Activated naive CD8-positive, alpha-beta T cell treated with anti-CD3 and anti-CD28 coated beads for 36 hours (primary cell): ENCODE data around the gene CAMKMT. TPM values are rescaled to one million over a fixed set of nuclear protein-coding genes. Genes with fewer than 3 reads are reported as not detected.
A peak's percentile ranks its signal among the peaks of the same experiment; 100 is the strongest.

ENCODE experiments used
- DNase-seq: peaks from one replicate; pipeline ENCODE4 v3.0.0; 2021
- H3K27ac Mint-ChIP-seq: one replicate; pipeline ENCODE4 v1.8.0; 2022; ENCODE audit warnings: mild to moderate bottlenecking, moderate library complexity, mixed read lengths
- H3K27me3 Mint-ChIP-seq: one replicate; pipeline ENCODE4 v1.8.0; 2022; ENCODE audit warnings: mild to moderate bottlenecking, mixed read lengths
- H3K36me3 Mint-ChIP-seq: one replicate; pipeline ENCODE4 v1.8.0; 2021; ENCODE audit warnings: mild to moderate bottlenecking, mixed read lengths
- H3K4me1 Mint-ChIP-seq: one replicate; pipeline ENCODE4 v1.8.0; 2021; ENCODE audit warnings: mixed read lengths
- H3K4me3 Mint-ChIP-seq: one replicate; pipeline ENCODE4 v1.8.0; 2022; ENCODE audit warnings: mild to moderate bottlenecking, moderate library complexity, mixed read lengths
- H3K9me3 Mint-ChIP-seq: one replicate; pipeline ENCODE4 v1.8.0; 2022; ENCODE audit warnings: mixed read lengths
- total RNA-seq, 2 experiments: library from RNA; stranded (reverse); gene quantifications; one replicate each; pipeline ENCODE4 v1.2.3, GENCODE V29; 2021

The CAMKMT gene
- total RNA-seq, 2 experiments from 2014 or later = 10.0 to 11.8 TPM

- no peak overlapping the region for H3K27ac Mint-ChIP-seq
- peaks cover 9% of the 10 kb centered on the region for H3K4me1 Mint-ChIP-seq
- no peaks in the 10 kb centered on the region for H3K9me3 Mint-ChIP-seq
- H3K4me3 Mint-ChIP-seq = no peak overlapping the region
- DNase-seq = no peak
- H3K27me3 Mint-ChIP-seq = peaks cover 3% of the 10 kb centered on the region
- peaks cover 10% of the 10 kb centered on the region for H3K36me3 Mint-ChIP-seq
Observed at GRCh38 chr2:44774826-44775492, 413.2 kb downstream of the CAMKMT start.

- Mint-ChIP-seq H3K27ac (no peak overlapping the region), H3K36me3 (peaks cover 14% of the 10 kb centered on the region), H3K4me1 (peaks cover 9% of the 10 kb centered on the region), H3K27me3 (peaks cover 3% of the 10 kb centered on the region), H3K9me3 (no peaks in the 10 kb centered on the region), H3K4me3 (no peak overlapping the region)
- no peak for DNase-seq
Observed at GRCh38 chr2:44777036-44777435, 415.3 kb downstream of the CAMKMT start.

GRCh38 chr2:44777537-44777936, 415.8 kb downstream of the CAMKMT start:
- H3K9me3 Mint-ChIP-seq = no peaks in the 10 kb centered on the region
- peaks cover 9% of the 10 kb centered on the region for H3K4me1 Mint-ChIP-seq
- H3K4me3 Mint-ChIP-seq = no peak overlapping the region
- no peak overlapping the region for H3K27ac Mint-ChIP-seq
- peaks cover 3% of the 10 kb centered on the region for H3K27me3 Mint-ChIP-seq
- H3K36me3 Mint-ChIP-seq = peaks cover 10% of the 10 kb centered on the region
- DNase-seq = peak; percentile 13

GRCh38 chr2:44778221-44778654, 416.5 kb downstream of the CAMKMT start:
- Mint-ChIP-seq H3K27ac (no peak overlapping the region), H3K4me3 (no peak overlapping the region), H3K9me3 (no peaks in the 10 kb centered on the region), H3K36me3 (peaks cover 10% of the 10 kb centered on the region), H3K27me3 (peaks cover 3% of the 10 kb centered on the region), H3K4me1 (peaks cover 9% of the 10 kb centered on the region)
- DNase-seq = no peak

GRCh38 chr2:44778671-44779476, 417.1 kb downstream of the CAMKMT start:
- H3K4me3 Mint-ChIP-seq = no peak overlapping the region
- H3K27me3 Mint-ChIP-seq = peaks cover 3% of the 10 kb centered on the region
- H3K36me3 Mint-ChIP-seq = peaks cover 10% of the 10 kb centered on the region
- no peaks in the 10 kb centered on the region for H3K9me3 Mint-ChIP-seq
- H3K27ac Mint-ChIP-seq = no peak overlapping the region
- no peak for DNase-seq
- H3K4me1 Mint-ChIP-seq = peaks cover 9% of the 10 kb centered on the region

- Mint-ChIP-seq H3K4me1 (peaks cover 9% of the 10 kb centered on the region), H3K27me3 (peaks cover 3% of the 10 kb centered on the region), H3K27ac (no peak overlapping the region), H3K9me3 (no peaks in the 10 kb centered on the region), H3K4me3 (no peak overlapping the region), H3K36me3 (peaks cover 10% of the 10 kb centered on the region)
- DNase-seq = no peak
Observed at GRCh38 chr2:44779793-44780192, 418.0 kb downstream of the CAMKMT start.

- peaks cover 3% of the 10 kb centered on the region for H3K27me3 Mint-ChIP-seq
- DNase-seq = no peak
- peaks cover 10% of the 10 kb centered on the region for H3K36me3 Mint-ChIP-seq
- no peak overlapping the region for H3K4me3 Mint-ChIP-seq
- H3K9me3 Mint-ChIP-seq = no peaks in the 10 kb centered on the region
- peaks cover 9% of the 10 kb centered on the region for H3K4me1 Mint-ChIP-seq
- no peak overlapping the region for H3K27ac Mint-ChIP-seq
Observed at GRCh38 chr2:44780406-44780805, 418.7 kb downstream of the CAMKMT start.

- H3K27ac Mint-ChIP-seq = no peak overlapping the region
- H3K36me3 Mint-ChIP-seq = peaks cover 2% of the 10 kb centered on the region
- no peak overlapping the region for H3K4me3 Mint-ChIP-seq
- H3K27me3 Mint-ChIP-seq = peaks cover 7% of the 10 kb centered on the region
- H3K9me3 Mint-ChIP-seq = no peaks in the 10 kb centered on the region
- no peak for DNase-seq
- no peaks in the 10 kb centered on the region for H3K4me1 Mint-ChIP-seq
Observed at GRCh38 chr2:44785433-44785832, 423.7 kb downstream of the CAMKMT start.

- H3K4me1 Mint-ChIP-seq = no peaks in the 10 kb centered on the region
Observed at GRCh38 chr2:44786045-44786816, 424.5 kb downstream of the CAMKMT start.

GRCh38 chr2:44786817-44787214, 425.1 kb downstream of the CAMKMT start:
- H3K9me3 Mint-ChIP-seq = no peaks in the 10 kb centered on the region
- DNase-seq = no peak
- peaks cover 12% of the 10 kb centered on the region for H3K27me3 Mint-ChIP-seq
- H3K27ac Mint-ChIP-seq = no peak overlapping the region
- H3K4me1 Mint-ChIP-seq = no peaks in the 10 kb centered on the region
- no peak overlapping the region for H3K4me3 Mint-ChIP-seq
- H3K36me3 Mint-ChIP-seq = no peaks in the 10 kb centered on the region

More at GRCh38 chr2:44786045-44786816, 424.5 kb downstream of the CAMKMT start:
- H3K27ac Mint-ChIP-seq = no peak overlapping the region
- no peak overlapping the region for H3K4me3 Mint-ChIP-seq
- H3K9me3 Mint-ChIP-seq = no peaks in the 10 kb centered on the region
- no peaks in the 10 kb centered on the region for H3K36me3 Mint-ChIP-seq
- H3K27me3 Mint-ChIP-seq = peaks cover 7% of the 10 kb centered on the region
- DNase-seq = no peak

- DNase-seq = no peak
- Mint-ChIP-seq H3K9me3 (no peaks in the 10 kb centered on the region), H3K36me3 (no peaks in the 10 kb centered on the region), H3K27me3 (peaks cover 12% of the 10 kb centered on the region), H3K27ac (no peak overlapping the region), H3K4me3 (no peak overlapping the region), H3K4me1 (no peaks in the 10 kb centered on the region)
Observed at GRCh38 chr2:44787663-44788062, 425.9 kb downstream of the CAMKMT start.

- Mint-ChIP-seq H3K9me3 (peaks cover 3% of the 10 kb centered on the region), H3K4me3 (no peak overlapping the region), H3K36me3 (no peaks in the 10 kb centered on the region), H3K4me1 (no peaks in the 10 kb centered on the region), H3K27me3 (peaks cover 16% of the 10 kb centered on the region), H3K27ac (no peak overlapping the region)
- DNase-seq = no peak
Observed at GRCh38 chr2:44789446-44789845, 427.7 kb downstream of the CAMKMT start.

- Mint-ChIP-seq H3K27me3 (peaks cover 19% of the 10 kb centered on the region), H3K36me3 (no peaks in the 10 kb centered on the region), H3K9me3 (peaks cover 3% of the 10 kb centered on the region), H3K27ac (no peak overlapping the region), H3K4me3 (no peak overlapping the region), H3K4me1 (no peaks in the 10 kb centered on the region)
- no peak for DNase-seq
Observed at GRCh38 chr2:44789971-44790721, 428.4 kb downstream of the CAMKMT start.

- Mint-ChIP-seq H3K36me3 (no peaks in the 10 kb centered on the region), H3K27ac (no peak overlapping the region), H3K4me3 (no peak overlapping the region), H3K9me3 (peaks cover 3% of the 10 kb centered on the region), H3K27me3 (peaks cover 38% of the 10 kb centered on the region), H3K4me1 (no peaks in the 10 kb centered on the region)
- no peak for DNase-seq
Observed at GRCh38 chr2:44793322-44793870, 431.6 kb downstream of the CAMKMT start.
